SK-N-SH (cell line): ENCODE results near the gene TCN1.

Experiments
- CHD2 ChIP-seq: fragments of 150-350 bp; IDR thresholded peaks from 2 replicates; pipeline ENCODE4 v1.6.1; 2018; ENCODE audit warnings: low read length; ENCODE audit not compliant: partially characterized antibody
- CTCF ChIP-seq: fragments of 200-600 bp; sonication (generic); IDR thresholded peaks from 2 replicates; pipeline ENCODE4 v1.6.1; 2017; ENCODE audit warnings: antibody characterized with exemption, mild to moderate bottlenecking, moderate library complexity
- RAD21 ChIP-seq: IDR thresholded peaks from 2 replicates; pipeline ENCODE4 v1.6.1; 2012; ENCODE audit warnings: mild to moderate bottlenecking, low read length
- REST ChIP-seq: IDR thresholded peaks from 2 replicates; pipeline ENCODE4 v1.6.1; 2012; ENCODE audit warnings: mild to moderate bottlenecking, low read depth, low read length, moderate library complexity
- RFX5 ChIP-seq: IDR thresholded peaks from 2 replicates; pipeline ENCODE4 v1.6.1; 2012; ENCODE audit warnings: mild to moderate bottlenecking, improper control_type of control experiment, low read length
- TEAD4 ChIP-seq: IDR thresholded peaks from 2 replicates; pipeline ENCODE4 v1.4.0; 2012; ENCODE audit warnings: mild to moderate bottlenecking, borderline replicate concordance; ENCODE audit not compliant: insufficient read depth
- USF2 ChIP-seq: fragments of 150-350 bp; IDR thresholded peaks from 2 replicates; pipeline ENCODE4 v1.6.1; 2017; ENCODE audit warnings: antibody characterized with exemption, low read length, low read depth, borderline replicate concordance

- no peak for TF ChIP-seq USF2
- TF ChIP-seq CTCF = no peak
- TF ChIP-seq CHD2 = no peak
- TF ChIP-seq RFX5 = no peak
- TF ChIP-seq TEAD4 = no peak
- no peak for TF ChIP-seq RAD21
- TF ChIP-seq REST = no peak
Observed at GRCh38 chr11:59877325-59877724, 11.0 kb upstream of the TCN1 start.
